HepG2 (cell line): ENCODE data around the gene SH3BP2. TPM values are rescaled to one million over a fixed set of nuclear protein-coding genes. Genes with fewer than 3 reads are reported as not detected.

Source experiments
- ATAC-seq: fragments of 200-7000 bp; cut with Tn5 transposase; 3 replicates; pipeline ENCODE4 v1.9.1; 2020; ENCODE audit warnings: mild to moderate bottlenecking, moderate library complexity
- BruUV-seq: library from RNA; stranded (reverse); fragments of 400-500 nt; replicated peaks from 2 replicates; lab custom pipeline; 2021; lab: Mats Ljungman, UMichigan
- CTCF ChIA-PET: fragments of 300-600 bp; formaldehyde crosslinking; extraction: SDS; loops from one replicate; lab custom pipeline; 2021; ENCODE audit warnings: low total read pairs, inconsistent platforms, low intra/inter-chr PET ratio; lab: Yijun Ruan, JAX
- POLR2A ChIA-PET: fragments of 350-600 bp; sonication (Branson Sonifier 250); formaldehyde crosslinking; loops from one replicate; lab custom pipeline; 2020; ENCODE audit warnings: antibody characterized with exemption, inconsistent platforms; lab: Yijun Ruan, JAX
- DNase-seq: peaks from one replicate; pipeline ENCODE4 v3.0.0-alpha.2; 2015; ENCODE audit warnings: low spot score
- FAIRE-seq: peaks from 3 replicates; lab custom pipeline; 2011; peaks lifted over from hg19 to GRCh38; lab: Jason Lieb, UNC
- H2AFZ ChIP-seq: one replicate; pipeline ENCODE4 v1.6.1; 2011; ENCODE audit warnings: low read length, inconsistent platforms
- H3K27ac ChIP-seq: fragments of 300-600 bp; 3 replicates; pipeline ENCODE4 v1.8.0; 2011; ENCODE audit warnings: mixed run types, mild to moderate bottlenecking, mixed read lengths, low read length, inconsistent platforms; ENCODE audit not compliant: insufficient read depth; ENCODE audit errors: extremely low read length
- H3K27me3 ChIP-seq, 2 experiments: fragments of 200-600 bp in 1 of 2; 2 replicates in 1 of 2; 3 replicates in 1 of 2; pipeline versions ENCODE4 v1.6.0 to v1.8.0; 2011; ENCODE audit warnings: low read length in 2 of 2, mild to moderate bottlenecking in 2 of 2, moderate library complexity in 2 of 2, inconsistent platforms in 1 of 2; ENCODE audit not compliant: insufficient read depth in 2 of 2, control insufficient read depth in 1 of 2
- H3K36me3 ChIP-seq, 2 experiments: fragments of 200-600 bp in 1 of 2; replicated peaks in 1 of 2; 2 replicates in 1 of 2; 3 replicates in 1 of 2; pipeline versions ENCODE4 v1.5.1 to v1.8.0; 2011; ENCODE audit warnings: low read length in 2 of 2, inconsistent platforms in 1 of 2; ENCODE audit not compliant: insufficient read depth in 2 of 2, control insufficient read depth in 1 of 2
- H3K4me1 ChIP-seq: 2 replicates; pipeline ENCODE4 v1.5.1; 2012; ENCODE audit warnings: low read length, inconsistent platforms; ENCODE audit not compliant: insufficient read depth
- H3K4me2 ChIP-seq: 2 replicates; pipeline ENCODE4 v1.6.0; 2011; ENCODE audit warnings: low read depth, low read length, inconsistent platforms
- H3K4me3 ChIP-seq, 3 experiments: fragments of 200-600 bp in 1 of 3; sonication (generic), shearing (Covaris generic) in 1 of 3; replicated peaks in 1 of 3; 2 replicates each; pipeline ENCODE4 v1.5.1; 2011 to 2016; ENCODE audit warnings: low read length in 3 of 3, inconsistent platforms in 2 of 3, low read depth in 2 of 3, mild to moderate bottlenecking in 2 of 3, control low read depth in 1 of 3, mixed read lengths in 1 of 3; ENCODE audit not compliant: insufficient read depth in 1 of 3
- H3K79me2 ChIP-seq: one replicate; pipeline ENCODE4 v1.6.1; 2011; ENCODE audit warnings: low read length, inconsistent platforms; ENCODE audit not compliant: insufficient read depth
- H3K9ac ChIP-seq: 2 replicates; pipeline ENCODE4 v1.6.0; 2011; ENCODE audit warnings: mild to moderate bottlenecking, low read depth, low read length, inconsistent platforms; ENCODE audit not compliant: insufficient read depth
- H3K9me3 ChIP-seq: 2 replicates; pipeline ENCODE4 v1.5.1; 2012; ENCODE audit warnings: mild to moderate bottlenecking, low read length
- H4K20me1 ChIP-seq: 2 replicates; pipeline ENCODE4 v1.6.0; 2011; ENCODE audit warnings: inconsistent platforms, mild to moderate bottlenecking, low read length, moderate library complexity; ENCODE audit not compliant: insufficient read depth
- AHR ChIP-seq: IDR thresholded peaks from 2 replicates; pipeline ENCODE4 v1.6.1; 2018; ENCODE audit warnings: missing genetic modification reagents, missing compliant biosample characterization
- GATAD2A ChIP-seq: IDR thresholded peaks from 2 replicates; pipeline ENCODE4 v1.6.1; 2016
- HNF4A ChIP-seq: sonication (generic); formaldehyde crosslinking; IDR thresholded peaks from 2 replicates; pipeline ENCODE4 v1.4.0; 2020; ENCODE audit warnings: missing genetic modification reagents
- KLF11 ChIP-seq: IDR thresholded peaks from 2 replicates; pipeline ENCODE4 v1.6.1; 2016; ENCODE audit warnings: missing compliant biosample characterization
- MTA1 ChIP-seq: sonication (generic); formaldehyde crosslinking; IDR thresholded peaks from 2 replicates; pipeline ENCODE4 v1.4.0; 2020; ENCODE audit warnings: missing genetic modification reagents, mild to moderate bottlenecking, borderline replicate concordance
- MTA3 ChIP-seq: sonication (generic); formaldehyde crosslinking; IDR thresholded peaks from 2 replicates; pipeline ENCODE4 v1.4.0; 2020; ENCODE audit warnings: missing genetic modification reagents
- NR2F6 ChIP-seq, 2 experiments: IDR thresholded peaks; 2 replicates each; pipeline ENCODE4 v1.6.1; 2016; ENCODE audit warnings: antibody characterized with exemption in 1 of 2, mild to moderate bottlenecking in 1 of 2
- PAXIP1 ChIP-seq: sonication (generic); formaldehyde crosslinking; conservative IDR thresholded peaks from 2 replicates; pipeline ENCODE4 v1.4.0; 2020; ENCODE audit warnings: mild to moderate bottlenecking, missing genetic modification reagents, moderate library complexity
- RARA ChIP-seq: IDR thresholded peaks from 2 replicates; pipeline ENCODE4 v1.6.1; 2016; ENCODE audit warnings: missing genetic modification reagents, missing compliant biosample characterization
- SAP130 ChIP-seq: IDR thresholded peaks from 2 replicates; pipeline ENCODE4 v1.6.1; 2016; ENCODE audit warnings: low read depth
- TEAD3 ChIP-seq: optimal IDR thresholded peaks from 2 replicates; pipeline ENCODE3; 2016; ENCODE audit warnings: borderline replicate concordance
- ZBTB42 ChIP-seq: sonication (generic); formaldehyde crosslinking; IDR thresholded peaks from 2 replicates; pipeline ENCODE4 v1.5.0; 2020; ENCODE audit warnings: mild to moderate bottlenecking, missing genetic modification reagents
- ZFX ChIP-seq: sonication (generic); formaldehyde crosslinking; IDR thresholded peaks from 2 replicates; pipeline ENCODE4 v1.4.0; 2020; ENCODE audit warnings: mild to moderate bottlenecking, low read depth, missing genetic modification reagents, moderate library complexity
- ZNF687 ChIP-seq: sonication (generic); formaldehyde crosslinking; IDR thresholded peaks from 2 replicates; pipeline ENCODE4 v1.5.1; 2020; ENCODE audit warnings: mild to moderate bottlenecking, missing genetic modification reagents, moderate library complexity
- ZNF75D ChIP-seq: sonication (generic); formaldehyde crosslinking; IDR thresholded peaks from 2 replicates; pipeline ENCODE4 v1.8.1; 2023; ENCODE audit warnings: missing genetic modification reagents, mild to moderate bottlenecking, borderline replicate concordance
- ZNF773 ChIP-seq: sonication (generic); formaldehyde crosslinking; IDR thresholded peaks from 2 replicates; pipeline ENCODE4 v1.4.0; 2020; ENCODE audit warnings: missing genetic modification reagents, borderline replicate concordance
- WGBS: methylation state at CpG from one replicate; pipeline ENCODE4 v1.1.6; 2017; ENCODE audit warnings: low lambda C conversion rate; 5-methylcytosine and 5-hydroxymethylcytosine counted together
- in situ Hi-C: cut with HindIII; loops from 2 replicates; pipeline ENCODE4 v1.10.0; 2017; ENCODE audit warnings: low pct_unique_long_range_greater_than_20kb; ENCODE audit not compliant: extremely low pct_ligation_motif_present
- intact Hi-C: fragments of 100-400 bp; cut with micrococcal nuclease; formaldehyde crosslinking; loops from one replicate; pipeline ENCODE4 v1.10.0; 2022; ENCODE audit not compliant: unreplicated experiment
- polyA plus RNA-seq, 8 experiments: library from polyadenylated mRNA; depleted of rRNA in 3 of 8; stranded (reverse) in 7 of 8; unstranded in 1 of 8; fragments of >200 nt; fragmentation: Illumina TruSeq in 4 of 8; extraction: Trizol in 4 of 8; gene quantifications; 2 replicates each; pipeline versions ENCODE4 v1.2.1 to v1.2.3, GENCODE V29; 2011 to 2016; ENCODE audit warnings: low read depth in 4 of 8, missing spikeins in 1 of 8, mixed read lengths in 1 of 8; ENCODE audit not compliant: insufficient read depth in 1 of 8
- total RNA-seq, 5 experiments: library from RNA; depleted of rRNA; stranded (reverse); fragments of >200 nt; fragmentation: Illumina TruSeq; extraction: Trizol; gene quantifications; 2 replicates each; pipeline ENCODE4 v1.2.3, GENCODE V29; 2016; ENCODE audit warnings: low read depth in 1 of 5
- TF ChIP-seq, protein P1 (sequence below): sonication (generic); formaldehyde crosslinking; IDR thresholded peaks from 2 replicates; pipeline ENCODE4 v1.8.1; 2023; ENCODE audit warnings: missing genetic modification reagents, mild to moderate bottlenecking, borderline replicate concordance

Gene SH3BP2
- total and polyA plus RNA-seq, 2 of the 13 experiments (the other 11 are each of a cell fraction or from before 2014, with no cell fraction given): 16.9 to 34.5 TPM

- H3K9me3 ChIP-seq: no peaks in the 10 kb centered on the region
- no peaks in the 10 kb centered on the region for H4K20me1 ChIP-seq
- 5% methylated on average over 2 of the region's 4 CpGs for WGBS
- ChIA-PET CTCF (no interaction called here), POLR2A (interaction anchor here (0.7 kb wide), 1 partner anchor 26 kb away, joined by 3 read pairs; no protein-coding TSS in a partner anchor)
- DNase-seq (no peak), FAIRE-seq (no peak), ATAC-seq (peak; percentile 4; the same call in 1 of the 3 replicates)
- in situ Hi-C loops: no loop called here
- H3K4me2 ChIP-seq: peak overlapping the region; percentile 67
- 0 out of 2 replicates have a peak overlapping the region, but pooled peaks have one; percentile 31 for H3K9ac ChIP-seq
- no peak overlapping the region for H2AFZ ChIP-seq
- no peak overlapping the region for H3K27ac ChIP-seq
- no peaks in the 10 kb centered on the region for H3K27me3 ChIP-seq
- H3K4me1 ChIP-seq: peaks cover 81% of the 10 kb centered on the region
- intact Hi-C loops: no loop called here
- H3K4me3 ChIP-seq: peak overlapping the region in 1 of 3 experiments; percentile 61; a peak in 1 of 6 replicates
- peaks cover under 1% of the 10 kb centered on the region for H3K79me2 ChIP-seq
- no TSS peak for BruUV-seq
- no peaks in the 10 kb centered on the region for H3K36me3 ChIP-seq
- no peak for TF ChIP-seq KLF11 (CRISPR knock-in tag)
- 0 out of 2 replicates have a peak, but pooled peaks have one; percentile 30 for TF ChIP-seq RARA
- TF ChIP-seq TEAD3: peak; percentile 9
- TF ChIP-seq ZBTB42 (CRISPR knock-in tag): no peak
- TF ChIP-seq PAXIP1 (CRISPR knock-in tag): peak; percentile 59
- peak; percentile 54 for TF ChIP-seq ZFX
- TF ChIP-seq MTA1 (CRISPR knock-in tag): 0 out of 2 replicates have a peak, but pooled peaks have one; percentile 19
- TF ChIP-seq SAP130 (CRISPR knock-in tag): peak; percentile 33; the same call in 1 of the 2 replicates
- peak; percentile 24; the same call in 1 of the 2 replicates for TF ChIP-seq GATAD2A
- no peak for TF ChIP-seq ZNF75D (CRISPR knock-in tag)
- TF ChIP-seq NR2F6 (IDR thresholded peaks at IDR 0.05): no peak
- TF ChIP-seq NR2F6 (CRISPR knock-in tag; IDR thresholded peaks at IDR 0.05): peak; percentile 6; the same call in 1 of the 2 replicates
- 0 out of 2 replicates have a peak, but pooled peaks have one; percentile 32 for TF ChIP-seq AHR (CRISPR knock-in tag)
- peak; percentile 79 for TF ChIP-seq HNF4A (CRISPR knock-in tag)
- TF ChIP-seq, protein P1, sequence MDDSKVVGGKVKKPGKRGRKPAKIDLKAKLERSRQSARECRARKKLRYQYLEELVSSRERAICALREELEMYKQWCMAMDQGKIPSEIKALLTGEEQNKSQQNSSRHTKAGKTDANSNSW (CRISPR knock-in tag): no peak
- peak; percentile 10; the same call in 1 of the 2 replicates for TF ChIP-seq ZNF687
- no peak for TF ChIP-seq MTA3 (CRISPR knock-in tag)
- TF ChIP-seq ZNF773 (CRISPR knock-in tag): no peak
Measured at GRCh38 chr4:2788532-2789103, 4.3 kb upstream of the SH3BP2 start.
